ENCODE data around the gene FGFR3.

Gene FGFR3

DNA sequence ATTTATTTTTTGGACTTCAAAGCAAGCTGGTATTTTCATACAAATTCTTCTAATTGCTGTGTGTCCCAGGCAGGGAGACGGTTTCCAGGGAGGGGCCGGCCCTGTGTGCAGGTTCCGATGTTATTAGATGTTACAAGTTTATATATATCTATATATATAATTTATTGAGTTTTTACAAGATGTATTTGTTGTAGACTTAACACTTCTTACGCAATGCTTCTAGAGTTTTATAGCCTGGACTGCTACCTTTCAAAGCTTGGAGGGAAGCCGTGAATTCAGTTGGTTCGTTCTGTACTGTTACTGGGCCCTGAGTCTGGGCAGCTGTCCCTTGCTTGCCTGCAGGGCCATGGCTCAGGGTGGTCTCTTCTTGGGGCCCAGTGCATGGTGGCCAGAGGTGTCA, 15.3 kb downstream of the FGFR3 start:
- Histone ChIP-seq H3K36me3 (ENCODE audit: control insufficient read depth, insufficient read depth, low read length) (peaks cover 5% of the 10 kb centered on the region), H3K9me3 (ENCODE audit: control insufficient read depth, low read length) (no peaks in the 10 kb centered on the region), H3K27me3 (replicated peaks; ENCODE audit: control insufficient read depth, insufficient read depth, low read length, poor library complexity, severe bottlenecking) (no peaks in the 10 kb centered on the region), H3K27ac (ENCODE audit: insufficient read depth, low read length, poor library complexity, severe bottlenecking) (no peak overlapping the region), H3K4me3 (ENCODE audit: insufficient read depth, low read depth, low read length, poor library complexity, severe bottlenecking) (no peak overlapping the region), H3K4me1 (ENCODE audit: control insufficient read depth, insufficient read depth, low read length, poor library complexity, severe bottlenecking) (no peaks in the 10 kb centered on the region)
- DNase-seq, result no peak

DNA sequence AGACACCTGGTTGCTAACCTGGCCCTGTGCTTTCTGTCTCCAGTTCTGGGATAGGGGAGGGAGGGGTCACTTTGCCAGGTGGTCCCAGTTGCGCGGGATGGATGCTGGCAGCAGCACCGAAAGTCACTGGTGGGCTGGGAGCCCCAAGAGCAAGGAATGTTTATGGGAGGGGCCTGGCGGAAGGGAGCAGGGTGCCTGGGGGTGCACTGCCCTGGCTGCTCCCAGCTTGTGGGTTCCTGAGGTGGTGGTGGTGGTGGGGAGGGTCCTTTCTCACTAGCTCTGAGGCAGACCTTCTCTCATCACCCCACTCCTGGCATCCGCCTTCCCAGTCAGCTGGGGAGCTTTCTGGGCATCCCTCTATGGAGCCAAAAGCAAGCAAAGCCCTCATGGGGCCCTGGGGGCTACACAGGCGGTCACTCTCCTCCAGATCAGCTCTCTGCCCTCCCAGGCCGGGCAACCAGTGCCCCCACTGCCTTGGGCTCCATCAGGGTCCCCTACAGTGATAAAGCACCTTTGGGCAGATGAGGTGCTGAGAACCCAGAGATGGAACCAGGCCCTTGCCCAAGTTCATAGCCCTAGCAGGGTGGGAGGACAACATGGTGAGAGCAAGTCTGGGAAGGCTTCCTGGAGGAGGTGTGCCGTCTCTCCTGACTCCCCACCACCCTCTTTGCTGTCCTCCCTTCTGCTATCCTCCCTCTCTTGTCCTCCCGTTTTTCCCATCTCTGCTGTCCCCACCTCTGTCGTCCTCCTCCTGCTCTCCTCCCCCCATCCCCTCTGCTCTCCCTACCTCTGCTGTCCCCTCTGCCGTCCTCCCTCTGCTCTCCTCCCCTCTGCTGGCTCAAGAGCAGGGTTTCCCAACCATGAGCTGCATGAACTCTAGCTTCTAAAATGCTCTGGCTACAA, 16.0 kb downstream of the FGFR3 start:
- Histone ChIP-seq H3K4me1 (ENCODE audit: control insufficient read depth, insufficient read depth, low read length, poor library complexity, severe bottlenecking) (no peaks in the 10 kb centered on the region), H3K4me3 (ENCODE audit: insufficient read depth, low read depth, low read length, poor library complexity, severe bottlenecking) (no peak overlapping the region), H3K27me3 (replicated peaks; ENCODE audit: control insufficient read depth, insufficient read depth, low read length, poor library complexity, severe bottlenecking) (no peaks in the 10 kb centered on the region), H3K36me3 (ENCODE audit: control insufficient read depth, insufficient read depth, low read length) (peaks cover 7% of the 10 kb centered on the region), H3K9me3 (ENCODE audit: control insufficient read depth, low read length) (no peaks in the 10 kb centered on the region), H3K27ac (ENCODE audit: insufficient read depth, low read length, poor library complexity, severe bottlenecking) (no peak overlapping the region)
- no peak for DNase-seq

DNA sequence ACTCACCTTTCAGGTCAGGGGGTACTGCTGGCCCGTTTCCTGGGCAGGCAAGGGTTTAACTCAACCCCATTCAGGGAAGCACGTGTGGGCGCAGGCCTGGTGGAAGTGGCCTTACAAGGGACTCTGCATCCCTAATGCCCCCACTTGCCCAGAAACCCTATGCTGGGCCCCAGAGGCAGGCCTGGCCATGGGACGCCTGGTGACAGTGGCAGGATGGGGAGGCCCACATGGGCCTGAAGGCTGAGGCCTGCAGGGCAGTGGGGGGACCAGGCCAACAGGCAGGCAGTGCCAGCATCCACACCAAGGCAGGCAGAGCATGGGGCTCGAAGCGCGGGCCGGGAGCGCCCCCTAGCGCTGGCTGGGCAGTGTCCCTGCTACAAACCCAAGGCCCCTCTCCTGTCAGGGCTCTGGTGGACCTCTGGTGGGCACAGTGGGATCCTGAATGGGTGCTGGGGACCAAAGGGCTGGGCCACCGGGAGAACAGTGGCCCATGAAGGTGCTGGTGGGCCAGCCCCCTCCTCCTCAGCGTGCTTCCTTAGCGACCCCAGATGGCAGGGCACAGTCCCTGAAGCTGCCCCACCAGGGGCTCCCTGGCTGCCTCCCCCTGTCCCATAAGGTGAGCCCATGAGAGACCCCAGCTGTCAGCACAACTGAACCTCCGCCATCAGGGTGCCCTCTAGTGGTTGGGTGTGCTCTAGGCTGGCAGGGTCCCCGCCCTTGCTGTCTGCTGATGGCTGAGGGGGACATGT, 16.8 kb downstream of the FGFR3 start:
- H3K9me3 ChIP-seq (ENCODE audit: control insufficient read depth, low read length), result no peaks in the 10 kb centered on the region
- DNase-seq, result peak; percentile 20 to 28 (median 25)
- no peak overlapping the region for H3K27ac ChIP-seq (ENCODE audit: insufficient read depth, low read length, poor library complexity, severe bottlenecking)
- no peaks in the 10 kb centered on the region for H3K4me1 ChIP-seq (ENCODE audit: control insufficient read depth, insufficient read depth, low read length, poor library complexity, severe bottlenecking)
- H3K4me3 ChIP-seq (ENCODE audit: insufficient read depth, low read depth, low read length, poor library complexity, severe bottlenecking), result no peak overlapping the region
- H3K27me3 ChIP-seq (replicated peaks; ENCODE audit: control insufficient read depth, insufficient read depth, low read length, poor library complexity, severe bottlenecking), result no peaks in the 10 kb centered on the region
- peaks cover 15% of the 10 kb centered on the region for H3K36me3 ChIP-seq (ENCODE audit: control insufficient read depth, insufficient read depth, low read length)

DNA sequence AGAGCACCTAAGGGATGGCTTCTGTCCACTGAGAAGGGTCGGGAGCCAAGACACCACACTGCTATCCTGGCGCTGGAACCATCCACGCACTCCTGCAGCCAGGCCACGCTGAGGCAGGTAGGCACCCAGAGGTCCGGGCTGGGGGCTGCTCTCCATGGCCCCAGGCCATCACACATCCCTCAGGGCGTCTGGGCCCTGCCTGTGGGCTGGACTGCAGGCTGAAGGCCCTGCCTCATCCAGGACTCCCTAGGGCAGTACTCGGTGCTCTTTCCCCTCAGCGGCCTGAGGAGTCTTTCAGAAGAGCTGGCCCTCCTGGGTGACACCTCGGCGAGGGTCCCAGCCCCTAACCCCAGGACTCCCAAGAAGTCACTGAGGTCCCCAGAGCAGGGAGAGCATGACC, 17.7 kb downstream of the FGFR3 start:
- Histone ChIP-seq H3K4me1 (ENCODE audit: control insufficient read depth, insufficient read depth, low read length, poor library complexity, severe bottlenecking) (no peaks in the 10 kb centered on the region), H3K36me3 (ENCODE audit: control insufficient read depth, insufficient read depth, low read length) (peaks cover 23% of the 10 kb centered on the region), H3K4me3 (ENCODE audit: insufficient read depth, low read depth, low read length, poor library complexity, severe bottlenecking) (no peak overlapping the region), H3K27ac (ENCODE audit: insufficient read depth, low read length, poor library complexity, severe bottlenecking) (no peak overlapping the region), H3K9me3 (ENCODE audit: control insufficient read depth, low read length) (no peaks in the 10 kb centered on the region), H3K27me3 (replicated peaks; ENCODE audit: control insufficient read depth, insufficient read depth, low read length, poor library complexity, severe bottlenecking) (no peaks in the 10 kb centered on the region)
- DNase-seq, result no peak

DNA sequence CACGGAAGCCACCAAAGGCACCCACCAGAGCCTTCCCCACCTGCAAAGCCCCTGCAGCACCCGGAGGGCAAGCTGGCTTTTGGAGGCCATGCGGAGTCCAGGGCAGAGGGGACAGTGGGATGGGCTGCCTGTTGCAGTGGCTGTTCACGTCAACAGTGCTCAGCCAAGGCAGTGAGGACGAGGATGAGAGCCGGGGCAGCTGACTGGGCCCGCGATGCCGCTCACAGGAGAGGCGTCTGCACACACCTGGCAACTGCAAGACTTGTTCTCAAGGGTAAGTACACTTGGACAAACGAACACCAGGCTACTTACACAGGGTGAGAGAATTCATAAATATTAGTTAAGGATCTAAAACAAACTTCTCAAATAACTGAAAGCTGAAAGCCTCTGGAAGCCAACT, 19.6 kb downstream of the FGFR3 start:
- Histone ChIP-seq H3K4me3 (ENCODE audit: insufficient read depth, low read depth, low read length, poor library complexity, severe bottlenecking) (no peak overlapping the region), H3K36me3 (ENCODE audit: control insufficient read depth, insufficient read depth, low read length) (peaks cover 26% of the 10 kb centered on the region), H3K27me3 (replicated peaks; ENCODE audit: control insufficient read depth, insufficient read depth, low read length, poor library complexity, severe bottlenecking) (no peaks in the 10 kb centered on the region), H3K4me1 (ENCODE audit: control insufficient read depth, insufficient read depth, low read length, poor library complexity, severe bottlenecking) (no peaks in the 10 kb centered on the region), H3K27ac (ENCODE audit: insufficient read depth, low read length, poor library complexity, severe bottlenecking) (no peak overlapping the region), H3K9me3 (ENCODE audit: control insufficient read depth, low read length) (no peaks in the 10 kb centered on the region)
- DNase-seq, result no peak

DNA sequence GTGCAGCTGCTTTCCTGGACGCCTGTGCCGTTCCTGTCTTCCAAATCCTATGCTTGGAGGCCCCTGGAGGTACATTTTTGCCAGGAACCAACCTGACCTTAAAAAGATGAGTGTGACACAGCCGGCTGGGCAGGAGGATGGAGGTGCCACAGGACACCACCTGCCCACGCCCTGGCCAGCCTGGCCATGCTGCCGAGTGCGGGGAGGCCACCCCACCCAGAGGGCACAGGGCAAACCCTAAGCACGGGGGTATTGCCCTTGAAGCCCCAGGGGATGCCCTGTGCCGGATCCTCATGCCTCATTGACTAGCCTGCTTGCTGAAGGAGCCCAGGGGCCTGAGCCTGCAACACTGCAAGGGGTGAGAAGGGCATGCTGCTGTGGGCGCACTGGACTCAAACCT, 20.1 kb downstream of the FGFR3 start:
- H3K9me3 ChIP-seq (ENCODE audit: control insufficient read depth, low read length), result no peaks in the 10 kb centered on the region
- H3K4me1 ChIP-seq (ENCODE audit: control insufficient read depth, insufficient read depth, low read length, poor library complexity, severe bottlenecking), result no peaks in the 10 kb centered on the region
- no peak overlapping the region for H3K27ac ChIP-seq (ENCODE audit: insufficient read depth, low read length, poor library complexity, severe bottlenecking)
- no peak for DNase-seq
- peaks cover 30% of the 10 kb centered on the region for H3K36me3 ChIP-seq (ENCODE audit: control insufficient read depth, insufficient read depth, low read length)
- H3K4me3 ChIP-seq (ENCODE audit: insufficient read depth, low read depth, low read length, poor library complexity, severe bottlenecking), result no peak overlapping the region
- no peaks in the 10 kb centered on the region for H3K27me3 ChIP-seq (replicated peaks; ENCODE audit: control insufficient read depth, insufficient read depth, low read length, poor library complexity, severe bottlenecking)

DNA sequence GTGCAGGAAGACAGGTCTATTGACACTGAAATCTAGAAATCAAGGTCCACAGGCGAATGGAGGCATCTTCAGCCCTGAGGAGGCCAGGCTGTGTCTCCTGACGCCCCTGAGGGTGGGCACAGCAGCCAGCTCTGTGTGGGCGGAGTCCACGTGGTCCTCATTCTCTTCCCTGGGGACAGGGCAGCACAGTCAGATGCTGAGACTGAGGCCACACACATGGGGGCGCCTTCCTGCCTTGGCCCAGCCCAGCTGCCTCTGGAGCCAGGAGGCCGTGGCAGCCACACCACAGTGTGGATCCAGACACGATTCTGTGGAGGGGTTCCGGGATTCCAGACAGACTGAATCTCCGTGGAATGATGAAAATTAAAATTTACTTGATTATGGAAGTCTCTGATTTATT, 20.8 kb downstream of the FGFR3 start:
- peaks cover 30% of the 10 kb centered on the region for H3K36me3 ChIP-seq (ENCODE audit: control insufficient read depth, insufficient read depth, low read length)
- DNase-seq, result no peak

DNA sequence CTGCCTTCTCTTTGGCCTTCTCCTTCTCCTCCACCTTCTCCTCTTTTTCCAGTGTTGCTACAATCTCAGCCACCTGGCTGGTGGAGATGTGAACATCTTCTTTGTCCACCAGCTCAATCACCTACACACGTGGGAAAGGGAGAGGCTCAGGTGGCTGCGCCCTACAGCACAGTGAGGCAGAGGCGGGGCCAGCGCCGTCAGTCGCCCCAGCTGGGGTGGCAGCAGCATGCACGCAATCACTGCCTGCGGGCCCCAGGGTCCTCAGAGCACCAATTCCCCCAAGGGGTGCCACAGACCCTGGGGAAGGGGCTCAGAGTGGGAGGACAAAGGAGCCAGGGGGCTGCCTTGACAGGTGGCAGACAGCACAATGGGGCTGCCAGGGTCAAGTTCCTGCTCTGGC, 21.4 kb downstream of the FGFR3 start:
- H3K27me3 ChIP-seq (replicated peaks; ENCODE audit: control insufficient read depth, insufficient read depth, low read length, poor library complexity, severe bottlenecking), result no peaks in the 10 kb centered on the region
- no peaks in the 10 kb centered on the region for H3K9me3 ChIP-seq (ENCODE audit: control insufficient read depth, low read length)
- H3K36me3 ChIP-seq (ENCODE audit: control insufficient read depth, insufficient read depth, low read length), result peaks cover 35% of the 10 kb centered on the region
- no peaks in the 10 kb centered on the region for H3K4me1 ChIP-seq (ENCODE audit: control insufficient read depth, insufficient read depth, low read length, poor library complexity, severe bottlenecking)
- H3K27ac ChIP-seq (ENCODE audit: insufficient read depth, low read length, poor library complexity, severe bottlenecking), result no peak overlapping the region
- H3K4me3 ChIP-seq (ENCODE audit: insufficient read depth, low read depth, low read length, poor library complexity, severe bottlenecking), result no peak overlapping the region
- DNase-seq, result no peak

More for the DNA sequence above, 20.8 kb downstream of the FGFR3 start:
- Histone ChIP-seq H3K27me3 (replicated peaks; ENCODE audit: control insufficient read depth, insufficient read depth, low read length, poor library complexity, severe bottlenecking) (no peaks in the 10 kb centered on the region), H3K4me3 (ENCODE audit: insufficient read depth, low read depth, low read length, poor library complexity, severe bottlenecking) (no peak overlapping the region), H3K4me1 (ENCODE audit: control insufficient read depth, insufficient read depth, low read length, poor library complexity, severe bottlenecking) (no peaks in the 10 kb centered on the region), H3K9me3 (ENCODE audit: control insufficient read depth, low read length) (no peaks in the 10 kb centered on the region), H3K27ac (ENCODE audit: insufficient read depth, low read length, poor library complexity, severe bottlenecking) (no peak overlapping the region)

DNA sequence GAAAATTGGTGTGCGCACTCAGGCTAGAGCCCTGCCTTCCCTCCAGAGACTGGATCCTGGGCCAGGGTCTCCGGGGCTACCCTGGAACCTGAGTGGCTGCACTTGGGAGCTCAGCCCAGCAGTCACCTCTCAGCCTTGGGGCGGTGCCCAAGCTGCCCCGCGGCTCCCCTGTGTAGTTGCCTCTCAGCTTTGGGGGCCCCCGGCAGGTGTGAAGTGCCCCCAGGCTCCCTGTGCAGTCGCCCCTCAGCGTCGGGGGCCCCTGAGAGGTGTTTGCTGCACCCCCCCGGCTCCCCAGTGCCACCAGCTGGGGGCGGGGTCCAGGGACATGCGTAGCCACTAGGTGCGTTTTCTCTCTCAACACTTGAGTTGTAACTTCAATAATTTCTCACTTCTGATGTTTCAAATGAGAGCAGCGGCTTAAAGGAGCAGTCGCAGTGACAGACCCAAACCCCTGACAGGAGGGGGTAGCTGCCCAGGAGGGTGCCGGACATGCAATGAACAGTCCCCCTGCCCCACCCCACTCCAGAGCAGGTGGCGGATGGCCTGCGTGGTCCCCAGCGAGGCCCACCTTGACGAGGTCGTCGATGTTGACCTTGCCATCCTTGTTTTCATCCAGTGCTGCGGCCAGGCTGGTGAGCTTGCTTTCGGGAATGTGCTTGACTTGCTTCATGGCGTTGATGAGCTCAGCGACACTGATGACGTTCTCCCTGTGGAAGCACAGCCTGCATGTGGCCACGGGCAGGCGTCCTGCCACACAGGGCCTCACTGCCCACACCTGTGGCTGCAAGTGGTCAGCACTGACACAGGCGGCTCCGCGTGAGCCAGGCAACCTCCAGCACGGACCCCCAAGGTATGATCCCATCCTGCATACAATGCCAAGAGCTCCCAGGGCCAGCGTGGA, 22.3 kb downstream of the FGFR3 start:
- Histone ChIP-seq H3K4me3 (ENCODE audit: insufficient read depth, low read depth, low read length, poor library complexity, severe bottlenecking) (no peak overlapping the region), H3K4me1 (ENCODE audit: control insufficient read depth, insufficient read depth, low read length, poor library complexity, severe bottlenecking) (no peaks in the 10 kb centered on the region), H3K9me3 (ENCODE audit: control insufficient read depth, low read length) (no peaks in the 10 kb centered on the region), H3K36me3 (ENCODE audit: control insufficient read depth, insufficient read depth, low read length) (peaks cover 41% of the 10 kb centered on the region), H3K27me3 (replicated peaks; ENCODE audit: control insufficient read depth, insufficient read depth, low read length, poor library complexity, severe bottlenecking) (no peaks in the 10 kb centered on the region), H3K27ac (ENCODE audit: insufficient read depth, low read length, poor library complexity, severe bottlenecking) (no peak overlapping the region)
- DNase-seq, result no peak

Measured in effector memory CD4-positive, alpha-beta T cell (primary cell).